ENCODE results near the gene DNAH5.

Gene DNAH5

GRCh38 chr5:13919087-13919486, 25.4 kb downstream of the DNAH5 start:
- H3K4me3 ChIP-seq (ENCODE audit: low read depth, low read length), result no peak overlapping the region
- no peak for TF ChIP-seq CTCF (IDR thresholded peaks at IDR 0.05)
- H3K9me3 ChIP-seq (ENCODE audit: control insufficient read depth, low read length), result no peaks in the 10 kb centered on the region

GRCh38 chr5:13917061-13917460, 27.4 kb downstream of the DNAH5 start:
- H3K79me2 ChIP-seq, result no peaks in the 10 kb centered on the region
- no peaks in the 10 kb centered on the region for H3K27me3 ChIP-seq (ENCODE audit: control insufficient read depth, insufficient read depth, low read length)
- no peak overlapping the region for H3K9ac ChIP-seq
- H3K4me1 ChIP-seq, result no peaks in the 10 kb centered on the region
- no peaks in the 10 kb centered on the region for H3K36me3 ChIP-seq (ENCODE audit: control insufficient read depth, insufficient read depth, low read length)
- H3K27ac ChIP-seq, result no peak overlapping the region
- no peak overlapping the region for H2AFZ ChIP-seq
- H3K4me3 ChIP-seq (ENCODE audit: low read depth, low read length), result no peak overlapping the region
- TF ChIP-seq CTCF (IDR thresholded peaks at IDR 0.05), result no peak
- H3K4me2 ChIP-seq (ENCODE audit: low read length), result no peak overlapping the region
- H3K9me3 ChIP-seq (ENCODE audit: control insufficient read depth, low read length), result no peaks in the 10 kb centered on the region

More at GRCh38 chr5:13919087-13919486, 25.4 kb downstream of the DNAH5 start:
- Histone ChIP-seq H2AFZ (no peak overlapping the region), H3K36me3 (ENCODE audit: control insufficient read depth, insufficient read depth, low read length) (no peaks in the 10 kb centered on the region), H3K27me3 (ENCODE audit: control insufficient read depth, insufficient read depth, low read length) (no peaks in the 10 kb centered on the region), H3K79me2 (no peaks in the 10 kb centered on the region), H3K27ac (no peak overlapping the region), H3K4me1 (no peaks in the 10 kb centered on the region), H3K9ac (no peak overlapping the region), H3K4me2 (ENCODE audit: low read length) (no peak overlapping the region)

GRCh38 chr5:13913962-13914361, 30.5 kb downstream of the DNAH5 start:
- no peak overlapping the region for H3K4me3 ChIP-seq (ENCODE audit: low read depth, low read length)
- TF ChIP-seq CTCF (IDR thresholded peaks at IDR 0.05), result no peak
- no peak overlapping the region for H2AFZ ChIP-seq
- H3K9me3 ChIP-seq (ENCODE audit: control insufficient read depth, low read length), result no peaks in the 10 kb centered on the region
- no peaks in the 10 kb centered on the region for H3K79me2 ChIP-seq
- no peaks in the 10 kb centered on the region for H3K36me3 ChIP-seq (ENCODE audit: control insufficient read depth, insufficient read depth, low read length)
- no peak overlapping the region for H3K9ac ChIP-seq
- H3K4me2 ChIP-seq (ENCODE audit: low read length), result no peak overlapping the region
- no peaks in the 10 kb centered on the region for H3K4me1 ChIP-seq
- H3K27me3 ChIP-seq (ENCODE audit: control insufficient read depth, insufficient read depth, low read length), result no peaks in the 10 kb centered on the region
- no peak overlapping the region for H3K27ac ChIP-seq

GRCh38 chr5:13910637-13911288, 33.7 kb downstream of the DNAH5 start:
- Histone ChIP-seq H3K9me3 (ENCODE audit: control insufficient read depth, low read length) (peaks cover 4% of the 10 kb centered on the region), H3K4me2 (ENCODE audit: low read length) (no peak overlapping the region), H3K4me1 (no peaks in the 10 kb centered on the region), H3K27ac (no peak overlapping the region), H3K27me3 (ENCODE audit: control insufficient read depth, insufficient read depth, low read length) (no peaks in the 10 kb centered on the region), H3K36me3 (ENCODE audit: control insufficient read depth, insufficient read depth, low read length) (no peaks in the 10 kb centered on the region), H3K4me3 (ENCODE audit: low read depth, low read length) (no peak overlapping the region), H2AFZ (no peak overlapping the region), H3K79me2 (no peaks in the 10 kb centered on the region), H3K9ac (no peak overlapping the region)
- TF ChIP-seq CTCF (IDR thresholded peaks at IDR 0.05), result no peak

- Histone ChIP-seq H3K4me2 (ENCODE audit: low read length) (no peak overlapping the region), H3K27ac (no peak overlapping the region), H3K4me1 (no peaks in the 10 kb centered on the region), H3K9ac (no peak overlapping the region), H3K4me3 (ENCODE audit: low read depth, low read length) (no peak overlapping the region), H2AFZ (no peak overlapping the region), H3K27me3 (ENCODE audit: control insufficient read depth, insufficient read depth, low read length) (no peaks in the 10 kb centered on the region), H3K79me2 (no peaks in the 10 kb centered on the region), H3K36me3 (ENCODE audit: control insufficient read depth, insufficient read depth, low read length) (no peaks in the 10 kb centered on the region), H3K9me3 (ENCODE audit: control insufficient read depth, low read length) (peaks cover 4% of the 10 kb centered on the region)
- no peak for TF ChIP-seq CTCF (IDR thresholded peaks at IDR 0.05)
Observed at GRCh38 chr5:13910201-13910600, 34.3 kb downstream of the DNAH5 start.
